HEK293 (cell line): Measurements from ENCODE around the gene PKIG.

Source experiments
- PRDM1 ChIP-seq: fragments of 450-650 bp; formaldehyde crosslinking; IDR thresholded peaks from 2 replicates; pipeline ENCODE4; 2016; ENCODE audit warnings: missing biosample characterization, missing genetic modification characterization
- ZNF398 ChIP-seq: fragments of 450-650 bp; formaldehyde crosslinking; IDR thresholded peaks from 2 replicates; pipeline ENCODE4 v1.5.1; 2017; ENCODE audit warnings: missing biosample characterization, missing genetic modification characterization
- ZNF514 ChIP-seq: fragments of 450-650 bp; formaldehyde crosslinking; IDR thresholded peaks from 2 replicates; pipeline ENCODE4 v1.5.1; 2016; ENCODE audit warnings: missing biosample characterization, missing genetic modification characterization

DNA sequence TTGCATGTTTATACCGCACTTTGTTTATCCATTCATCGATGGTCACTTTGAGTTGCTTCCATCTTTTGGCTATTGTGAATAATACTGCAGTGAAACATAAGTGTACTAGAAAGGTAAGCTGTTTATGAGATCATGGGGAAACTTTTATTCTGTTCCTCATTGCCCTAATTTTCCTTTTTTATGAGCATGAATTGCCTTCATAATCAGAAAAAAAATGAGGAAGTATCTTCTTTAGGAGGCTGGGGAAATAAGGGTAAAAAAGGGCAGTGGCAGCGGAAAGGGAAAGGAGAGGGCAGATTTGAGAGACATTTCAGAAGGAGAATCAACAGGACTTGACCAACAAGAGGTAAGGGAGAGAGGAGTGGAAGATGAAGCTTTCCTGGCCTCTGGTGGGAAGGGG, 46.2 kb upstream of the PKIG start:
- no peak for TF ChIP-seq ZNF514 (tag by site-specific recombination)
- TF ChIP-seq ZNF398 (tag by site-specific recombination) = no peak
- TF ChIP-seq PRDM1 (tag by site-specific recombination) = peak; percentile 65
